BE2C (cell line): Measurements from ENCODE around the gene XIST.

Experiments used
- DNase-seq: peaks from one replicate; pipeline ENCODE4 v3.0.0-alpha.2; 2020
- H3K27me3 ChIP-seq: fragments of 250-450 bp; sonication (Bioruptor Pico); 2 replicates; pipeline ENCODE4 v1.5.1; 2020; ENCODE audit warnings: mild to moderate bottlenecking
- H3K36me3 ChIP-seq: fragments of 250-450 bp; sonication (Bioruptor Pico); 2 replicates; pipeline ENCODE4 v1.5.1; 2020; ENCODE audit warnings: mild to moderate bottlenecking
- H3K4me1 ChIP-seq: fragments of 250-450 bp; sonication (Bioruptor Pico); 2 replicates; pipeline ENCODE4 v1.5.1; 2020
- H3K4me3 ChIP-seq: 2 replicates; pipeline ENCODE4 v1.5.1; 2011; ENCODE audit warnings: low read depth, low read length
- H3K9me3 ChIP-seq: fragments of 250-450 bp; sonication (Bioruptor Pico); 2 replicates; pipeline ENCODE4 v1.5.1; 2020
- CTCF ChIP-seq: IDR thresholded peaks from 2 replicates; pipeline ENCODE4 v1.5.1; 2012; ENCODE audit warnings: mild to moderate bottlenecking, low read depth, low read length

Gene XIST

GRCh38 chrX:73831500-73831899 lies 21.0 kb downstream of the XIST start:
- Histone ChIP-seq H3K9me3 (no peaks in the 10 kb centered on the region), H3K27me3 (no peaks in the 10 kb centered on the region), H3K4me1 (no peaks in the 10 kb centered on the region), H3K4me3 (no peak overlapping the region), H3K36me3 (no peaks in the 10 kb centered on the region)
- no peak for TF ChIP-seq CTCF
- DNase-seq, result no peak

GRCh38 chrX:73830489-73831414 lies 21.8 kb downstream of the XIST start:
- H3K36me3 ChIP-seq, result no peaks in the 10 kb centered on the region
- H3K9me3 ChIP-seq, result no peaks in the 10 kb centered on the region
- H3K4me1 ChIP-seq, result no peaks in the 10 kb centered on the region
- H3K4me3 ChIP-seq, result no peak overlapping the region
- TF ChIP-seq CTCF, result no peak
- DNase-seq, result no peak
- no peaks in the 10 kb centered on the region for H3K27me3 ChIP-seq

GRCh38 chrX:73829890-73830466 lies 22.5 kb downstream of the XIST start:
- Histone ChIP-seq H3K36me3 (no peaks in the 10 kb centered on the region), H3K27me3 (no peaks in the 10 kb centered on the region), H3K4me1 (no peaks in the 10 kb centered on the region), H3K4me3 (no peak overlapping the region), H3K9me3 (no peaks in the 10 kb centered on the region)
- DNase-seq, result no peak
- no peak for TF ChIP-seq CTCF

- no peaks in the 10 kb centered on the region for H3K36me3 ChIP-seq
- H3K9me3 ChIP-seq, result no peaks in the 10 kb centered on the region
- TF ChIP-seq CTCF, result no peak
- no peak overlapping the region for H3K4me3 ChIP-seq
- H3K27me3 ChIP-seq, result no peaks in the 10 kb centered on the region
- no peak for DNase-seq
- no peaks in the 10 kb centered on the region for H3K4me1 ChIP-seq
Measured at GRCh38 chrX:73828080-73828720, 24.3 kb downstream of the XIST start.

GRCh38 chrX:73827406-73827805 lies 25.1 kb downstream of the XIST start:
- no peaks in the 10 kb centered on the region for H3K27me3 ChIP-seq
- no peaks in the 10 kb centered on the region for H3K4me1 ChIP-seq
- no peak for DNase-seq
- no peaks in the 10 kb centered on the region for H3K9me3 ChIP-seq
- TF ChIP-seq CTCF, result no peak
- H3K4me3 ChIP-seq, result no peak overlapping the region
- H3K36me3 ChIP-seq, result no peaks in the 10 kb centered on the region
